Heart left ventricle (tissue), 16 donors: ENCODE measurements around the gene CWC27. TPM values are rescaled to one million over a fixed set of nuclear protein-coding genes. Genes with fewer than 3 reads are reported as not detected.

Source experiments
- ATAC-seq, 4 donors: fragments of 200-7000 bp; cut with Tn5 transposase; one replicate each; pipeline ENCODE4 v1.9.1; 2020 to 2022; ENCODE audit warnings: moderate library complexity in 4 of 4, mild to moderate bottlenecking in 3 of 4, moderate number of reproducible peaks in 1 of 4
- DNase-seq, 5 donors: peaks; one replicate each; pipeline ENCODE4 v3.0.0-alpha.2; 2020
- H3K27ac ChIP-seq, 12 donors: fragments of 200-600 bp; sonication (generic) in 4 of 12; one replicate each; pipeline versions ENCODE4 v1.5.0 to v1.8.0; 2016 to 2022; ENCODE audit warnings: mild to moderate bottlenecking in 2 of 12
- H3K27me3 ChIP-seq, 9 donors: fragments of 200-600 bp; sonication (generic) in 2 of 9; one replicate each; pipeline versions ENCODE4 v1.5.1 to v1.8.0; 2016 to 2022; ENCODE audit warnings: mild to moderate bottlenecking in 3 of 9
- H3K36me3 ChIP-seq, 9 donors: fragments of 200-600 bp; sonication (generic) in 2 of 9; one replicate each; pipeline versions ENCODE4 v1.5.0 to v1.8.0; 2018 to 2022; ENCODE audit warnings: mild to moderate bottlenecking in 2 of 9
- H3K4me1 ChIP-seq, 12 donors: fragments of 200-600 bp; sonication (generic) in 4 of 12; one replicate each; pipeline versions ENCODE4 v1.5.0 to v1.8.0; 2016 to 2022; ENCODE audit warnings: mild to moderate bottlenecking in 3 of 12
- H3K4me3 ChIP-seq, 12 donors: fragments of 200-600 bp; sonication (generic) in 4 of 12; one replicate each; pipeline versions ENCODE4 v1.5.0 to v1.8.0; 2017 to 2022; ENCODE audit warnings: mild to moderate bottlenecking in 9 of 12, moderate library complexity in 4 of 12
- H3K9me3 ChIP-seq, 12 donors: fragments of 200-600 bp; sonication (generic) in 4 of 12; one replicate each; pipeline versions ENCODE4 v1.5.0 to v1.8.0; 2016 to 2022; ENCODE audit warnings: mild to moderate bottlenecking in 1 of 12
- CTCF ChIP-seq, 12 donors: fragments of 200-600 bp; sonication (generic) in 4 of 12; IDR thresholded peaks; one replicate each; pipeline versions ENCODE4 v1.5.0 to v1.8.0; 2018 to 2022; ENCODE audit warnings: antibody characterized with exemption in 12 of 12, mild to moderate bottlenecking in 5 of 12
- POLR2A ChIP-seq, 2 donors: fragments of 450-650 bp; IDR thresholded peaks; one replicate each; pipeline ENCODE4 v1.6.1; 2017; ENCODE audit warnings: antibody characterized with exemption in 2 of 2, mild to moderate bottlenecking in 2 of 2, moderate library complexity in 2 of 2
- WGBS, 4 donors: extraction: QIAGEN DNeasy Blood & Tissue Kit in 2 of 4; methylation state at CpG; one replicate each; pipeline versions ENCODE4 v1.1.5 to v1.1.7; 2013 to 2018; 5-methylcytosine and 5-hydroxymethylcytosine counted together
- intact Hi-C, 10 donors: fragments of 100-400 bp; cut with DNase I; formaldehyde crosslinking; loops; one replicate each; pipeline versions ENCODE4 v1.11.1 to v1.14.2; 2022
- polyA plus RNA-seq, 2 donors: library from polyadenylated mRNA; stranded (reverse); fragments of 200-250 nt; gene quantifications; one replicate each; pipeline ENCODE4 v1.2.3, GENCODE V29; 2013
- total RNA-seq, 9 donors: library from RNA; depleted of rRNA in 2 of 9; stranded (reverse); fragments of >200 nt in 2 of 9; fragmentation: NEBNext Ultra II Directional in 3 of 9; extraction: Animal tissue kit (Norgen Biotek cat#: 25700) in 3 of 9; gene quantifications; one replicate each; pipeline versions ENCODE4 v1.1.0 to v1.2.4, GENCODE V29; 2016 to 2023
- donor health status: ischemic (EF 13 %, LVEDD 7.1; RV severe dilation, severe dysfunction).
- donor health status: healthy with polysubstance abuse.
- donor health status: DM: no; HTN: yes; CAD: no.
- donor health status: DM: no; HTN: no; CAD: no.
- donor health status: ischemic (EF 25% LVEDD 6.9; RV normal size, moderate dysfunction).
- donor health status: ischemic (EF 25% LVEDD 5.7; RV mildly dilated, moderate dysfunction).
- donor health status: healthy.
- donor health status: DM: yes; HTN: yes; CAD: no.
- donor health status: ischemic (EF 35%, LVEDD 5.7; RV mildly dilated, moderate dysfunction).
- donor health status: nonischemic (EF 11% LVEDD 7.7; RV severe dilation, severe dysfunction).
- donor health status: DM: yes; HTN: yes; CAD: no.
- donor health status: PGD.
- donor health status: ischemic (EF 29% LVEDD 5.4; RV normal size, mild dysfunction).
- donor health status: nonischemic (EF 23%, LVEDD 6.1; RV moderate dilation, normal function).

The CWC27 gene
- total and polyA plus RNA-seq, 11 donors: 10.7 to 33.3 (median 23.5) TPM

- ATAC-seq (no peak), DNase-seq (no peak)
- no peaks in the 10 kb centered on the region for H3K4me1 ChIP-seq
- TF ChIP-seq CTCF (IDR thresholded peaks at IDR 0.05) (no peak), POLR2A (IDR thresholded peaks at IDR 0.05) (no peak)
- intact Hi-C loops: no loop called here
- H3K9me3 ChIP-seq: no peaks in the 10 kb centered on the region
- H3K4me3 ChIP-seq: no peak overlapping the region
- H3K36me3 ChIP-seq: no peaks in the 10 kb centered on the region
- H3K27ac ChIP-seq: no peak overlapping the region
- no peaks in the 10 kb centered on the region for H3K27me3 ChIP-seq
Observed at GRCh38 chr5:64874753-64875152, 106.0 kb downstream of the CWC27 start.

- no peaks in the 10 kb centered on the region for H3K9me3 ChIP-seq
- no peak overlapping the region for H3K27ac ChIP-seq
- H3K4me1 ChIP-seq: no peaks in the 10 kb centered on the region
- intact Hi-C loops: no loop called here
- 70 to 84% (median 76%) methylated on average over 1 of the region's 1 CpG for WGBS, 4 donors
- DNase-seq: no peak
- no peaks in the 10 kb centered on the region for H3K36me3 ChIP-seq
- no peaks in the 10 kb centered on the region for H3K27me3 ChIP-seq
- TF ChIP-seq POLR2A (IDR thresholded peaks at IDR 0.05) (no peak), CTCF (IDR thresholded peaks at IDR 0.05) (no peak)
- no peak overlapping the region for H3K4me3 ChIP-seq
- ATAC-seq: no peak
Observed at GRCh38 chr5:64876203-64876602, 107.5 kb downstream of the CWC27 start.

- TF ChIP-seq POLR2A (IDR thresholded peaks at IDR 0.05): no peak
- TF ChIP-seq CTCF (IDR thresholded peaks at IDR 0.05): no peak
- intact Hi-C loops: no loop called here
- WGBS, 4 donors: 89 to 97% (median 95%) methylated on average over 1 of the region's 1 CpG
- H3K27me3 ChIP-seq: no peaks in the 10 kb centered on the region
- ATAC-seq (no peak), DNase-seq (no peak)
- H3K27ac ChIP-seq: no peak overlapping the region
- H3K4me1 ChIP-seq: no peaks in the 10 kb centered on the region
- no peaks in the 10 kb centered on the region for H3K9me3 ChIP-seq
- H3K4me3 ChIP-seq: no peak overlapping the region
- H3K36me3 ChIP-seq: no peaks in the 10 kb centered on the region
Observed at GRCh38 chr5:64880821-64881220, 112.1 kb downstream of the CWC27 start.

GRCh38 chr5:64883912-64884311, 115.2 kb downstream of the CWC27 start:
- Histone ChIP-seq H3K4me3 (no peak overlapping the region), H3K4me1 (no peaks in the 10 kb centered on the region), H3K36me3 (no peaks in the 10 kb centered on the region), H3K27ac (no peak overlapping the region), H3K9me3 (no peaks in the 10 kb centered on the region), H3K27me3 (no peaks in the 10 kb centered on the region)
- no peak for DNase-seq
- no peak for ATAC-seq
- WGBS, 4 donors: 72 to 76% (median 75%) methylated on average over 1 of the region's 1 CpG
- TF ChIP-seq CTCF (IDR thresholded peaks at IDR 0.05): no peak
- TF ChIP-seq POLR2A (IDR thresholded peaks at IDR 0.05): no peak
- intact Hi-C loops: no loop called here
